M059J (cell line): ENCODE data around the gene HEY2. TPM values are rescaled to one million over a fixed set of nuclear protein-coding genes. Genes with fewer than 3 reads are reported as not detected.
A peak's percentile ranks its signal among the peaks of the same experiment; 100 is the strongest.

Experiments
- DNase-seq: peaks from one replicate; pipeline ENCODE4 v3.0.0-alpha.2; 2012; ENCODE audit warnings: low read depth
- total RNA-seq: library from RNA; depleted of rRNA; stranded (reverse); fragments of >200 nt; shearing (Covaris generic); gene quantifications from 2 replicates; pipeline ENCODE4 v1.2.3, GENCODE V29; 2014

Gene HEY2
- total RNA-seq, 1 experiment from 2014 or later, result not detected

- no peak for DNase-seq
These were observed 5.8 kb upstream of the HEY2 start for GRCh38 chr6:125743604-125744003.

GRCh38 chr6:125745281-125746018, 4.0 kb upstream of the HEY2 start:
- DNase-seq, result no peak

GRCh38 chr6:125746019-125746414, 3.4 kb upstream of the HEY2 start:
- DNase-seq, result no peak

GRCh38 chr6:125746731-125747588, 2.5 kb upstream of the HEY2 start:
- peak; percentile 73 for DNase-seq

GRCh38 chr6:125747589-125748405, 1.6 kb upstream of the HEY2 start:
- peak; percentile 57 for DNase-seq

- peak; percentile 47 for DNase-seq
These were observed 843 bp upstream of the HEY2 start for GRCh38 chr6:125748406-125749172.

- no peak for DNase-seq
These were observed 646 bp downstream of the HEY2 start for GRCh38 chr6:125749865-125750691.

GRCh38 chr6:125750692-125751333, 1.4 kb downstream of the HEY2 start:
- no peak for DNase-seq

- no peak for DNase-seq
These were observed 2.0 kb downstream of the HEY2 start for GRCh38 chr6:125751334-125751916.

GRCh38 chr6:125752773-125753172, 3.3 kb downstream of the HEY2 start:
- DNase-seq, result no peak

- peak; percentile 42 for DNase-seq
These were observed 3.9 kb downstream of the HEY2 start for GRCh38 chr6:125753218-125753936.

GRCh38 chr6:125753937-125754259, 4.5 kb downstream of the HEY2 start:
- DNase-seq, result no peak

- DNase-seq, result no peak
These were observed 5.1 kb downstream of the HEY2 start for GRCh38 chr6:125754566-125754965.

- no peak for DNase-seq
These were observed 9.9 kb downstream of the HEY2 start for GRCh38 chr6:125759184-125759902.

GRCh38 chr6:125759959-125760457, 10.6 kb downstream of the HEY2 start:
- DNase-seq, result no peak

- DNase-seq, result no peak
These were observed 14.8 kb downstream of the HEY2 start for GRCh38 chr6:125764121-125764671.

GRCh38 chr6:125765944-125766343, 16.5 kb downstream of the HEY2 start:
- no peak for DNase-seq

- DNase-seq, result no peak
These were observed 17.2 kb downstream of the HEY2 start for GRCh38 chr6:125766641-125767040.
